NCI-H1930 (cell line): ENCODE data around the gene HSCB.
"Not testable (repeated sequence)": the region's sequence is repeated elsewhere in the genome, so short reads cannot be mapped to it uniquely, and the experiment has no call there.

Experiments used
- DNase-seq, 2 experiments: peaks; one replicate each; lab custom pipeline; 2025; lab: John Stamatoyannopoulos, UW

The HSCB gene

DNA sequence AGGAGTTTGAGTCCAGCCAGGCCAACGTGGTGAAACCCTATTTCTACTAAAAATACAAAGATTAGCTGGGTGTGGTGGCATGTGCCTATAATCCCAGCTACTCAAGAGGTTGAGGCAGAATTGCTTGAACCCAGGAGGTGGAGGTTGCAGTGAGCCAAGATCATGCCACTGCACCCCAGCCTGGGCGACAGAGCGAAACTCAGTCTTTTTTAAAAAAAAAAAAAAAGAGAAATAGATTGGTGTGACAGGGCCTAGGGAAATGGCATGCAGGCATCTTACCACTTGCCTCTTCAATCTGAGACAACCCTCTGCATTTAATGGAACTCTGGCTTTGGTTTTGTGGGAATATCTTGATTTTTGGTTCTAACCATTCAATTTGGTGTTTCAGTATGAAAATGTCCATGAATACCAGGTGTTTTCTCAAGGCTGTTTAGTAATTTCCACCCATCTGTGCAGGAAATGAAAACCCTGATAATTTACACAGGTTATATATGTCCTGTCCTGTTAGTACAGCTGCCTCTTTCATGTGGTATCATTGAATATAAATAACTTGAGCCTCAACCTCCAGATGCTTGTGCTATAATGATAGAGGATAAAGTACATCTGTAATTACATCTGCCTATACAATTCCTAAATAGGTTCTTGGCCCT is 50.1 kb downstream of the HSCB start:
- DNase-seq, result peak in 1 of 2 experiments; percentile 18

DNA sequence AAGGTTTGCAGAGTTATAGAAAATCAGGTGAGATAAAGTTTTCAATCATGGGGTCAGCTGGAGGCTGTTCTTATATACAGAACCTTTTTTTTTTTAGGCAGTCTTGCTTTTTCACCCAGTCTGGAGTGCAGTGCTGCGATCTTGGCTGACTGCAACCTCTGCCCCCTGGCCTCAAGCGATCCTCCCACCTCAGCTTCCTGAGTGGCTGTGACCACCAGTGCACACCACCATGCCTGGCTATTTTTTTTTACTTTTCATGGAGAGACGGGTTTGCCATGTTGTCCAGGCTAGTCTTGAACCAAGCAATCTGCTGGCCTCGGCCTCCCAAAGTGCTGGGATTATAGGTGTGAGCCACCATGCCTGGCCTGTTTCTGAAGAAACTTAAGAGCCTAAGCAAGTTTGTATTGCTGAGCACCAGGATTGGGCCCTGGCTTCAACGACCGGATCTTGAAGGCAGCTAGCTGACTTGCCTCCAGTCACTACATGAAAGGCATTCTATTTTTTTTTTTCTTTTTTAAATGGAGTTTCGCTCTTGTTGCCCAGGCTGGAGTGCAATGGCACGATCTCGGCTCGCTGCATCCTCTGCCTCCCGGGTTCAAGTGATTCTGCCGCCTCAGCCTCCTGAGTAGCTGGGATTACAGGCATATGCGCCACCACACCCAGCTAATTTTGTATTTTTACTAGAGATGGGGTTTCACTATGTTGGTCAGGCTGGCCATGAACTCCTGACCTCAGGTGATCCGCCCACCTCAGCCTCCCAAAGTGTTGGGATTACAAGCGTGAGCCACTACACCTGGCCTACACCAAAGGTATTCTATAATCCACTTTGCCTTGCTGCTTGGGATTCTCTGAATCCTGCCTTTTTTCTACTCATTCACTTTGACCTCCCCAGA is 50.9 kb downstream of the HSCB start:
- no peak for DNase-seq

DNA sequence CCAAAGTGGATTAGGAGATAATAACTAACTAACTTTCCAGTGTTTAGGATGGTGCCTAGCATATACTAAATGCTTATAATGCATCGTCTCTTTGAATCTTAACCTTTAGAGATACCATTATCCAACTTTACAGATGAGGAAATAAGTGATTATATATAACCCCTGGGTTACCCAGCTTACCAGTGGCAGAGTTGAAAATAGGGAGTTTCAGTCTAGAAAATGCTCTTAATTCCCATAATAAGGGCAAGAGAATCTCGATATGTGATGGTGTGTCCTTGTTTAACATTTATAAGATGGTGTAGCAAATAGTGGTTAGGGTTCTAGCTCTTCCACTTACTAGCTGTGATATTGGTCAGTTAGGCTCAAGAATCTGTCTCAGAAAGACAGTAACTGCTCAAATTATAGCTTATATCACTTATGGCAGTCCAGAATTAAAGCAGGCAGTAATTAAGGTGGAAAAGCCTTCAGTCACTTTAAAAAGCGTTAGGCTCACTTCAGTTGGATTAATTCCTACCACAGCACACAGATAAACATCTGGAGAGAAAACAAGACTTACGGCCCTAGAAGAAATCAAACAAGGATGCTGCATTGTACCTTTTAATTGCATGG is 52.2 kb downstream of the HSCB start:
- no peak for DNase-seq

GRCh38 chr22:28795071-28795693 is 53.3 kb downstream of the HSCB start:
- DNase-seq, result no peak

DNA sequence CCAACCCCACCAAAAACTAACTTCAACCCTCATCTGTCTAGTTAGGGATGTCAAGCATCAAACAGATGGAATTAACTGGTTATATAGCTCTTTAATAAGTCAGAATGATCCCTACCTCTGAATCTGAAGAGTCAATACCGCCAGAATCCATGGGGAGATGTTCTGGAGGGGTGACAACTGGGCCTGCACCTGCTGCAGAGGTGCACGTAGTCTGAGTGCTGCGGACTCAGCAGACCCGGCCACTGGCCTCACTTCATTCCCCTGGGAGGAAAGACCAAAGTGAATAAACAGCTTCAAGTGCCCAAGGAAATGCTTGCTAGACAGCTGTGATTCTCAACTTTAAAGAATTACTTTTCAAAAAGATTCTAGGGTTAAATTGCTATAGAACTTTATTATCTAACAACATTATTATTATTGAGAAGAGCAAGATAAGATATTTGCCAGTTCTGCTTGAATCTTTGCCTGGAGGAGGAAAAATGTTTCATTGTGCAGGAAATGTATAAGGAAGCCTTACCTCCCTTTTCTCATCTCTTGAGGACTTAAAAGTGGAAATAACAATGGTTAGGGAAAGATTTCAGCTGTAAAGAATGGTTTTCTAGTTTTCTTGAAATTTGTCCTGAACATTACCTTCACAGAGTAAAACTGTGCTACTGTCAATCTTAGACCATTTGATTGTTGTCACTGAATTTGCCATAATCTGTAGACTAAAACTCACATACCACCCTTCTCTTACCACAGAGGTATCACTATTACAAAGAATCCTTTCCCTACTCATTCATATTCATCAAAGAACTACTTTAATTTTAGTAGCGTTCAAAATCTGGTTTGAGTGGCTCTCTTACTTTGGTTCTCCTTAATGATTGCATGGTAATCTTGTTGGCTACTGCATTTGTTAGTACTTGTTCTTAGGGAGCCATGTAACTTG is 54.4 kb downstream of the HSCB start:
- DNase-seq, result no peak

GRCh38 chr22:28798810-28799605 is 57.2 kb downstream of the HSCB start:
- DNase-seq, result no peak

- DNase-seq, result no peak
These were observed 57.9 kb downstream of the HSCB start for GRCh38 chr22:28799606-28800307.

DNA sequence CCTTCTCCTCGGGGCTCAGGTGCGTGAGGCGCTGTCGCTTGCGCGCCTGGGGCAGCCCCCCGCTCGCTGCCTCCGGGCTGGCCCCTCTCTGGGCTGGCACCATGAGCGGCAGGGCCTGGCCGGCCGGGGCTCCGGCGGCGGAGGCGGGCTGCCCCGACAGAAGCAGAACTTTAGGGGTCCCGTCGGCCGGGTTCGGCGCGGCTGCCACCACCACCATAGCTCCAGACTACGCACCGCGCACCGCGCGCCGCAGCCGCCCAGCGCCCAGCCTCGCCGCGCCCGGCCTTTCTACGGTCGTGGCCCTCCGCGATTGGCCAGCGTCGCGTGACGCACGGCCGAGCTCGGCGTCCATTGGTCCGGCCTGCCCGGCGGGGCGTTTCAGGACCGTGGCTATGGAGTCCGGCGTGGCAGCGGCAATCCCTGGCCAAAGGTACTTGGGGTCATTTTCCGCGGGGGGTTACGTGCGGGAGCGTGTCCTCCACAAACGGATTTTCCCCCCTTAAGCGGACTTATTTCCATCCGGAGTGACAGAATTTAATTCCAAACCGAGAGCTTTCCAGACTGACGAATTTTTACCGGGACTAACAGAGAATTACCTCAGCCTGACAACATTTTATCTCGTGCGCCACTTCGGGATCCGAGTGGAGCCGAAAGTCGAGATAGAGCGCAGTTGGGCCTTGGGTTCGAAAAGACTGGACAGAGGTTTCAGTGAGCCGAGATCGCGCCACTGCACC is 58.6 kb downstream of the HSCB start, which contains the start of gene XBP1:
XBP1 (minus strand) TSS at position 262 of the 734 bp plus-strand sequence.
- DNase-seq, result peak; percentile 79 to 94

DNA sequence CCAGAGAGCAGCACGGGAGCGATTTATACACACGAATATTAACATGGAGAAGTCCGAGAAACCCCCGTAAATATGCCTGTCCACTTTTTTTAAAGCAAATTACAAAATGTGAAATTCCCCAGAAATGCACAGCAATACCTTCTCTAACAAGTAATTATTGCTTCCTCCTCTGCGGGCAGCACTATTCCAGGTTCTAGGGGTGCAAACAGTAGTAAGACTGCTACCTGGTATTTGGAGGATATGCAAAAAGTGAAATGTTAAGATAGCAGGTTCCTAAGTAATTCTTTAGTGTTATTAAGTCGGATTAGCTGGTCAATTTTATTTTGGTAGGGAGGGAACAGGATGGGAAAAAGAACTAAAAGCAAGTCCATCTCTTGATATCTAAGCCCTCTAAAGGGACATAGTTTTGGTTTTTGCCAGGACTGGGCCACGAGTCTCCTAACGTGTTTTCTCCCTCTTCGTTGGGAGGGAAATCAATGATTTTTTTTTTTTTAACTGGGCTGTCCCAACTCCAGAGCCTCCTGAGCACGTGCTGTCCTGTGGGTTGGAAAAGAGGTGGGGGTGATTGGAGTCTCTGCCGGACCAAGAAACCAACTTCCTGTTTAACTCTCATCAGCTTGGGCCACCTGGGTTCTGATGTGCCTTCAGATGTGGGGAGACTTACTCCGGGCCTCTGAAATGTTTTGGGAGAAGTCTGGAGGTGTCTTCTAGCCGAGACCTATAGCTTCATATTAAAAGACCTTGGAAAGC is 60.2 kb downstream of the HSCB start:
- DNase-seq, result no peak

- no peak for DNase-seq
These were observed 60.8 kb downstream of the HSCB start for GRCh38 chr22:28802595-28803123.

GRCh38 chr22:28805426-28805825 is 63.6 kb downstream of the HSCB start:
- not testable (repeated sequence) for DNase-seq
